Measurements from ENCODE around the gene ADAMTS13.
"Not testable (repeated sequence)": the region's sequence is repeated elsewhere in the genome, so short reads cannot be mapped to it uniquely, and the experiment has no call there.

ADAMTS13 gene

GRCh38 chr9:133421615-133422542, at the start of gene ADAMTS13:
TSS of gene ADAMTS13 (plus strand) at chr9:133422367. CDS start at chr9:133422444, 77 bp downstream.
- DNase-seq: no peak

GRCh38 chr9:133374612-133375115, 47.5 kb upstream of the ADAMTS13 start:
- DNase-seq: no peak

GRCh38 chr9:133375116-133375723, 46.9 kb upstream of the ADAMTS13 start:
- no peak for DNase-seq

GRCh38 chr9:133375724-133376654, 46.2 kb upstream of the ADAMTS13 start, which contains the start of the genes STKLD1 and SURF4:
TSS of gene STKLD1 (plus strand) at chr9:133376366. CDS start at chr9:133376474, 108 bp downstream.
TSS of gene SURF4 (minus strand) at chr9:133376060. CDS start at chr9:133375969, 91 bp downstream.
- peak; percentile 87 for DNase-seq

- DNase-seq: not testable (repeated sequence)
These were observed 44.9 kb upstream of the ADAMTS13 start for GRCh38 chr9:133377280-133377679.

- no peak for DNase-seq
These were observed 44.4 kb upstream of the ADAMTS13 start for GRCh38 chr9:133377721-133378216.

GRCh38 chr9:133378408-133378962, 43.7 kb upstream of the ADAMTS13 start:
- DNase-seq: no peak

- DNase-seq: no peak
These were observed 42.7 kb upstream of the ADAMTS13 start for GRCh38 chr9:133379153-133380086.

GRCh38 chr9:133380734-133381133, 41.4 kb upstream of the ADAMTS13 start:
- no peak for DNase-seq

- DNase-seq: no peak
These were observed 39.5 kb upstream of the ADAMTS13 start for GRCh38 chr9:133382507-133383141.

GRCh38 chr9:133383438-133383837, 38.7 kb upstream of the ADAMTS13 start:
- no peak for DNase-seq

GRCh38 chr9:133384736-133385321, 37.3 kb upstream of the ADAMTS13 start:
- no peak for DNase-seq

- DNase-seq: no peak
These were observed 36.7 kb upstream of the ADAMTS13 start for GRCh38 chr9:133385452-133385851.

GRCh38 chr9:133386338-133386737, 35.8 kb upstream of the ADAMTS13 start:
- DNase-seq: no peak

- DNase-seq: no peak
These were observed 34.5 kb upstream of the ADAMTS13 start for GRCh38 chr9:133387680-133388079.

- DNase-seq: no peak
These were observed 33.1 kb upstream of the ADAMTS13 start for GRCh38 chr9:133389025-133389557.

- no peak for DNase-seq
These were observed 32.6 kb upstream of the ADAMTS13 start for GRCh38 chr9:133389562-133389961.

- DNase-seq: no peak
These were observed 31.5 kb upstream of the ADAMTS13 start for GRCh38 chr9:133390713-133391112.

- not testable (repeated sequence) for DNase-seq
These were observed 30.7 kb upstream of the ADAMTS13 start for GRCh38 chr9:133391449-133391848.

- DNase-seq: not testable (repeated sequence)
These were observed 29.9 kb upstream of the ADAMTS13 start for GRCh38 chr9:133392308-133392707.
